Fibroblast of mammary gland (primary cell): Measurements from ENCODE around the gene CSMD2.
A peak's percentile ranks its signal among the peaks of the same experiment; 100 is the strongest.

Source experiments
- DNase-seq: peaks from one replicate; pipeline ENCODE4 v3.0.0-alpha.2; 2010; ENCODE audit warnings: low read depth
- H3K4me3 ChIP-seq: 2 replicates; pipeline ENCODE4 v1.5.1; 2011; ENCODE audit warnings: low read depth, mild to moderate bottlenecking, low read length, moderate library complexity; ENCODE audit not compliant: control insufficient read depth
- CTCF ChIP-seq: conservative IDR thresholded peaks from 2 replicates; pipeline ENCODE4 v1.5.1; 2011; ENCODE audit warnings: low read depth, low read length, inconsistent platforms; ENCODE audit not compliant: control insufficient read depth, insufficient read depth

Gene CSMD2

GRCh38 chr1:33850481-33850880, 314.5 kb downstream of the CSMD2 start:
- TF ChIP-seq CTCF = no peak
- no peak overlapping the region for H3K4me3 ChIP-seq
- DNase-seq = no peak

- no peak for TF ChIP-seq CTCF
- DNase-seq = no peak
- H3K4me3 ChIP-seq = no peak overlapping the region
Observed at GRCh38 chr1:33849211-33849610, 315.8 kb downstream of the CSMD2 start.

GRCh38 chr1:33848205-33848937, 316.7 kb downstream of the CSMD2 start:
- no peak for TF ChIP-seq CTCF
- H3K4me3 ChIP-seq = no peak overlapping the region
- DNase-seq = no peak

GRCh38 chr1:33846861-33847260, 318.2 kb downstream of the CSMD2 start:
- DNase-seq = no peak
- no peak for TF ChIP-seq CTCF
- no peak overlapping the region for H3K4me3 ChIP-seq

DNA sequence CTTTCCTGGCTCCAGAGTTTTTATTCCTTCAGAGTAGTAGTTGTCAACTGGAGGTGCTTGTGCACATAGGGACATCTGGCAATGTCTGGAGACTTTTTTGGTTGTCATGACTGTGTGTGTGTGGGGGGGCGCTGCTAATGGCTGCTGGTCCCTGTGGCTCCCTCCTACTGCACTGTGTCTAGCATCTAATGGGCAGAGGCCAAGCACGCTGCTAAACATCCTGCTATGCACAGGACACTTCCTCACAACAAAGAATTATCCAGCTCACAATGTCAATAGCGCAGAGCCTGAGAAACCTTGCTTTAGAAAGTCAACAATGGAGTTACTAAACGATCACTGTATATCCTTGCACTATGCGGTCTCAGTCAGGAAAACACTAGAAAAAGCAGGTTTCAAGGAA, 320.9 kb downstream of the CSMD2 start:
- no peak overlapping the region for H3K4me3 ChIP-seq
- DNase-seq = no peak
- no peak for TF ChIP-seq CTCF

DNA sequence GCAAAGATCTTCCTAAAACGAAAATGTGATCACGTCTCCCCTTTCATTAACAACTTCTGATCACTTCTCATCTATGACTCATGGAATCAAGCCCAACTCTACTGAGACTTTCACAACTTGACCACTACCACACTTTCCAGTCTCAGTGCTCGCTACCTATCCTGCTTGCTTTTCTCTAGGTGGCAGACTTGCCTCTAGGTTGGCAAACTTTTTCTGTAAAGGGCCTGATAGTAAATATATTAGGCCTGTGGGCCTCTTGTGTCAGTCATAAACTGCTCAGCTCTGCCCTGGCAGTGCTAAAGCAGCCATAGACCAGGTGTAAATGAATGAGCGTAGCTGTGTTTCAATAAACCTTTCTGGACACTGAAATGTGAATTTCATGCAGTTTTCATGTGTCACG, 322.7 kb downstream of the CSMD2 start:
- DNase-seq = no peak
- no peak overlapping the region for H3K4me3 ChIP-seq
- peak; percentile 10 for TF ChIP-seq CTCF

DNA sequence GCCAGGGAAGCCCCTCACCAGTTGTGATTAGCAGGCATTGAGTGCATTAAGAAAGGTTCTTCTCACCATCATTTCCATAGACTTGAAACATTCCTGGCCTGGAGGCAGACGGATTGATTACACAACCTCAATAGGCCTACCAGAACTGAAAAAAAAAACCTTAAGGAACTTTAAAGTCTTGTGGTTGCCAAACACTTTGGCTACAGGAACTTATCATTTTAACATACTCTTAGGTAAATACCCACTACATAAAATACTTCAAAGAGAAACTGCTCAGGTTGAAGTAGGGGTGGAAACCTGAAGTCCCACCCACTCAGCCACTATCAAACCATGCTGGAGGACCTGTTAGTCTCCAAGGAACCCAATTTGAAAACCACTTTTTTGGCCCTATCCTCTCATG, 323.5 kb downstream of the CSMD2 start:
- H3K4me3 ChIP-seq = no peak overlapping the region
- DNase-seq = no peak
- TF ChIP-seq CTCF = no peak
